ENCODE data around the gene UTF1. TPM values are rescaled to one million over a fixed set of nuclear protein-coding genes. Genes with fewer than 3 reads are reported as not detected.
"Not testable (repeated sequence)": the region's sequence is repeated elsewhere in the genome, so short reads cannot be mapped to it uniquely, and the experiment has no call there.

UTF1 gene
- total RNA-seq, 1 experiment from 2014 or later, result not detected

GRCh38 chr10:133219782-133220181, 10.2 kb upstream of the UTF1 start:
- no peak for DNase-seq (ENCODE audit: low read depth in 1 of 2, low spot score in 2 of 2)
- no peaks in the 10 kb centered on the region for H3K27me3 ChIP-seq (replicated peaks)
- no peaks in the 10 kb centered on the region for H3K36me3 ChIP-seq
- H3K27ac ChIP-seq, result no peak overlapping the region
- H3K4me3 ChIP-seq, result no peak overlapping the region
- H3K4me1 ChIP-seq (replicated peaks), result no peaks in the 10 kb centered on the region
- H3K9me3 ChIP-seq (replicated peaks), result no peaks in the 10 kb centered on the region

- 0 out of 2 replicates have a peak, but pooled peaks cover 1% of the 10 kb centered on the region for H3K27me3 ChIP-seq (replicated peaks)
- H3K27ac ChIP-seq, result no peak overlapping the region
- DNase-seq (ENCODE audit: low read depth in 1 of 2, low spot score in 2 of 2), result no peak
- H3K4me3 ChIP-seq, result no peak overlapping the region
- no peaks in the 10 kb centered on the region for H3K9me3 ChIP-seq (replicated peaks)
- H3K4me1 ChIP-seq (replicated peaks), result no peaks in the 10 kb centered on the region
- no peaks in the 10 kb centered on the region for H3K36me3 ChIP-seq
Observed at GRCh38 chr10:133221331-133221730, 8.7 kb upstream of the UTF1 start.

GRCh38 chr10:133221756-133222155, 8.3 kb upstream of the UTF1 start:
- not testable (repeated sequence) for H3K9me3 ChIP-seq (replicated peaks); H3K4me1 ChIP-seq (replicated peaks); H3K4me3 ChIP-seq; H3K36me3 ChIP-seq; DNase-seq (ENCODE audit: low read depth in 1 of 2, low spot score in 2 of 2); H3K27ac ChIP-seq; H3K27me3 ChIP-seq (replicated peaks)

GRCh38 chr10:133224076-133224475, 5.9 kb upstream of the UTF1 start:
- Histone ChIP-seq H3K36me3 (no peaks in the 10 kb centered on the region), H3K27ac (no peak overlapping the region), H3K9me3 (replicated peaks) (no peaks in the 10 kb centered on the region), H3K27me3 (replicated peaks) (peaks cover 10% of the 10 kb centered on the region), H3K4me1 (replicated peaks) (no peaks in the 10 kb centered on the region), H3K4me3 (no peak overlapping the region)
- no peak for DNase-seq (ENCODE audit: low read depth in 1 of 2, low spot score in 2 of 2)

- Histone ChIP-seq H3K27me3 (replicated peaks) (peaks cover 14% of the 10 kb centered on the region), H3K9me3 (replicated peaks) (no peaks in the 10 kb centered on the region), H3K36me3 (no peaks in the 10 kb centered on the region), H3K4me1 (replicated peaks) (no peaks in the 10 kb centered on the region), H3K4me3 (no peak overlapping the region), H3K27ac (no peak overlapping the region)
- DNase-seq (ENCODE audit: low read depth in 1 of 2, low spot score in 2 of 2), result no peak
Observed at GRCh38 chr10:133224756-133225372, 5.2 kb upstream of the UTF1 start.

GRCh38 chr10:133225707-133226191, 4.3 kb upstream of the UTF1 start:
- DNase-seq (ENCODE audit: low read depth in 1 of 2, low spot score in 2 of 2), result no peak
- H3K9me3 ChIP-seq (replicated peaks), result no peaks in the 10 kb centered on the region
- no peak overlapping the region for H3K27ac ChIP-seq
- H3K36me3 ChIP-seq, result no peaks in the 10 kb centered on the region
- H3K4me1 ChIP-seq (replicated peaks), result no peaks in the 10 kb centered on the region
- peaks cover 19% of the 10 kb centered on the region for H3K27me3 ChIP-seq (replicated peaks)
- no peak overlapping the region for H3K4me3 ChIP-seq

- Histone ChIP-seq H3K27me3 (replicated peaks) (peaks cover 23% of the 10 kb centered on the region), H3K4me1 (replicated peaks) (no peaks in the 10 kb centered on the region), H3K36me3 (no peaks in the 10 kb centered on the region), H3K9me3 (replicated peaks) (no peaks in the 10 kb centered on the region), H3K4me3 (no peak overlapping the region), H3K27ac (no peak overlapping the region)
- no peak for DNase-seq (ENCODE audit: low read depth in 1 of 2, low spot score in 2 of 2)
Observed at GRCh38 chr10:133226251-133226808, 3.7 kb upstream of the UTF1 start.

- no peak for DNase-seq (ENCODE audit: low read depth in 1 of 2, low spot score in 2 of 2)
- no peaks in the 10 kb centered on the region for H3K9me3 ChIP-seq (replicated peaks)
Observed at GRCh38 chr10:133227256-133227655, 2.8 kb upstream of the UTF1 start.

GRCh38 chr10:133229265-133230043, 563 bp upstream of the UTF1 start:
- Histone ChIP-seq H3K27me3 (replicated peaks) (peaks cover 44% of the 10 kb centered on the region), H3K9me3 (replicated peaks) (no peaks in the 10 kb centered on the region), H3K4me3 (no peak overlapping the region), H3K27ac (no peak overlapping the region), H3K4me1 (replicated peaks) (no peaks in the 10 kb centered on the region), H3K36me3 (no peaks in the 10 kb centered on the region)
- DNase-seq (ENCODE audit: low read depth in 1 of 2, low spot score in 2 of 2), result no peak

More at GRCh38 chr10:133227256-133227655, 2.8 kb upstream of the UTF1 start:
- no peak overlapping the region for H3K27ac ChIP-seq
- H3K4me3 ChIP-seq, result no peak overlapping the region
- no peaks in the 10 kb centered on the region for H3K36me3 ChIP-seq
- no peaks in the 10 kb centered on the region for H3K4me1 ChIP-seq (replicated peaks)
- peaks cover 33% of the 10 kb centered on the region for H3K27me3 ChIP-seq (replicated peaks)

GRCh38 chr10:133230387-133231195, 574 bp downstream of the UTF1 start:
- Histone ChIP-seq H3K4me3 (no peak overlapping the region), H3K4me1 (replicated peaks) (no peaks in the 10 kb centered on the region), H3K27ac (no peak overlapping the region), H3K36me3 (no peaks in the 10 kb centered on the region), H3K27me3 (replicated peaks) (peaks cover 49% of the 10 kb centered on the region), H3K9me3 (replicated peaks) (no peaks in the 10 kb centered on the region)
- no peak for DNase-seq (ENCODE audit: low read depth in 1 of 2, low spot score in 2 of 2)

GRCh38 chr10:133231244-133231945, 1.4 kb downstream of the UTF1 start:
- no peaks in the 10 kb centered on the region for H3K9me3 ChIP-seq (replicated peaks)
- no peaks in the 10 kb centered on the region for H3K4me1 ChIP-seq (replicated peaks)
- peaks cover 52% of the 10 kb centered on the region for H3K27me3 ChIP-seq (replicated peaks)
- H3K36me3 ChIP-seq, result no peaks in the 10 kb centered on the region
- H3K4me3 ChIP-seq, result no peak overlapping the region
- H3K27ac ChIP-seq, result no peak overlapping the region
- no peak for DNase-seq (ENCODE audit: low read depth in 1 of 2, low spot score in 2 of 2)

- no peak for DNase-seq (ENCODE audit: low read depth in 1 of 2, low spot score in 2 of 2)
- Histone ChIP-seq H3K9me3 (replicated peaks) (0 out of 2 replicates have a peak, but pooled peaks cover 2% of the 10 kb centered on the region), H3K27me3 (replicated peaks) (peaks cover 58% of the 10 kb centered on the region), H3K27ac (no peak overlapping the region), H3K36me3 (no peaks in the 10 kb centered on the region), H3K4me3 (no peak overlapping the region), H3K4me1 (replicated peaks) (no peaks in the 10 kb centered on the region)
Observed at GRCh38 chr10:133231946-133232574, 2.0 kb downstream of the UTF1 start.

GRCh38 chr10:133234796-133235195, 4.8 kb downstream of the UTF1 start:
- H3K4me1 ChIP-seq (replicated peaks); H3K27ac ChIP-seq; H3K9me3 ChIP-seq (replicated peaks); H3K36me3 ChIP-seq; H3K4me3 ChIP-seq; DNase-seq (ENCODE audit: low read depth in 1 of 2, low spot score in 2 of 2): not testable (repeated sequence)
- H3K27me3 ChIP-seq (replicated peaks), result peaks cover 65% of the 10 kb centered on the region

All from SJSA1 (cell line).